Fibroblast of skin of right biceps (primary cell): ENCODE measurements around the gene FAM107B.

Source experiments
- DNase-seq: peaks from one replicate; pipeline ENCODE4 v3.0.0-alpha.2; 2013

Gene FAM107B

DNA sequence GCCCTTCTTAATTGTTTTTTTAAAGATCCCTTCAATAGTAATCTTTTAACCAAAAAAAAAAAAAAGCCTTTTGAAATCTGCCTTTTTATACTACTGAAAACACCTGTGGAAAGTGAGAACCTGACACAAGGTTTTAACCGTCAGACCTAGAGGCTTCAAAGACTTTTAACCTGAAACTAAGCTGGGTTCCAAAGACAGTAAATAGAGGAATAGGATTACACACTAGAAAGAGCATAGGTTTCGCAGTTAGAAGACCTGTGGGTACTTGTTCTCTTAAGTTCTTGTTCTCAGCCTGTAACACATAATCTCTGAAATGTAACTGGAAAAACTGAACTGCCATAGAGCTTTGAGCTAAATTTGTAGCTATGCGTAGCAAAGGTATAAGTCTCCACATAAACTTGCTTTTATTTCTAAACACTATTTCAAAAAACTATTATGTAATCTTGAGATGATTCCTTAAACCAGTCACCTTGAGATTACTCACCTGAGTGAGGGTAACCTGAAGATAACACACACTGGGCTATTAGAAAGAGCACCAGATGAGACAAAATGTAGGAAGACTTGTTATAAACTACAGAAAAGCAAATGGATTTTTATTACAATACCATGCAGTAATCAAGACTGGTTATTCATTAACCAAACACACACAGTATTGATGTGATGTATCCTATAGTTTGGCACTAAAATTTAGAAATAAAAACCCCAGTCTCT is 247.4 kb downstream of the FAM107B start:
- no peak for DNase-seq

DNA sequence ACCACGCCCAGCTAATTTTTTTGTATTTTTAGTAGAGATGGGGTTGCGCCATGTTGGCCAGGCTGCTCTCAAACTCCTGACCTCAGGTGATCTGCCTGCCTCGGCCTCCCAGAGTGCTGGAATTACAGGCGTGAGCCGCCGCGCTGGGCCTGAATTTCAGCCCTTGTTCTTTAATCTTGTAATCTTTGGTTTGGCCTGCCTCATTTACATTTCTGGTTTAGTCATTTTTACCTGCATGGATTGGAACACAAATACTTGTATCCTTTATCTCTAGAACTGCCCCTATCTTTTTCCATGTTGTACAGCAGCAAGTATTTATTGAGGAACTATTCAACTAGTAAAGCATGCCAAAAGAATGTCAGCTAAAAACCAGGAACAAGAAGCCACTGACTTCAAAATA is 248.4 kb downstream of the FAM107B start:
- DNase-seq, result no peak

GRCh38 chr10:14524691-14525324 is 249.9 kb downstream of the FAM107B start:
- no peak for DNase-seq

DNA sequence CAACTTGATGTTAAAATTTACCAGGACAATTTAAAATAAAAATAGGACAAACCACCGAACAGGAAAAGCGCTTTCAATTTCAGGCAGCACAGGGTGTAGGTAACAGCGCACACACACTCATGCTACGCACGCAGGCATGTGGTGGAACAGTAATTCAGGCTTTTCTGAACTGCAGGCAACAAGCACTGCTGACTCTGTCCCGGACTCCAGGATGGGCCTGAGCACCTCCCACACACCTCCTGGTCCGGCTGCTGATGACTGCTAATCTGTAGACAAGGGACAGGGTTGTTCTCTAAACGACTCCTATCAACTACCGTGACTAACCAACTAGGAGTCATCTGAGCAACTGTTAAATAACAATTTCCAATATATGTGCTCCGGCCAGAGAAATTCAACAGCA is 251.4 kb downstream of the FAM107B start:
- no peak for DNase-seq

GRCh38 chr10:14519785-14520184 is 254.9 kb downstream of the FAM107B start:
- DNase-seq, result no peak

DNA sequence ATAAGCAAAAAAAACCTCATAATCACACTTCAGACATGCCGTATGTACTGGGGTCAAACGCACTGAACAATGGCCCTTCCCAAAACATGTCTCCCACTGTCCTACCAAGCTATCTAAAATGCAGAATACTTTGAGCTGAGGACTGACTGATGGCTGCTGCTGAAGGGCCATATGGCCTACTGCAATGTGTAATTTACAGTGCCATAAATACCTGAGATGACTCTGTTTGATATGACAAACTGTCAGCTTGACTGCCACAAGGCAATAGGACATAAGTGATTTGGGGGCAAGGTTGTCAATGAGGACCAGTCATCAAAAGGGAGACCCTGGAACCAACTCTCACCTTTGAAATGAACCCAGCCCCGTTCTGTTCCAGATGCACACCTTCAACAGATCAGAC is 256.5 kb downstream of the FAM107B start:
- no peak for DNase-seq

DNA sequence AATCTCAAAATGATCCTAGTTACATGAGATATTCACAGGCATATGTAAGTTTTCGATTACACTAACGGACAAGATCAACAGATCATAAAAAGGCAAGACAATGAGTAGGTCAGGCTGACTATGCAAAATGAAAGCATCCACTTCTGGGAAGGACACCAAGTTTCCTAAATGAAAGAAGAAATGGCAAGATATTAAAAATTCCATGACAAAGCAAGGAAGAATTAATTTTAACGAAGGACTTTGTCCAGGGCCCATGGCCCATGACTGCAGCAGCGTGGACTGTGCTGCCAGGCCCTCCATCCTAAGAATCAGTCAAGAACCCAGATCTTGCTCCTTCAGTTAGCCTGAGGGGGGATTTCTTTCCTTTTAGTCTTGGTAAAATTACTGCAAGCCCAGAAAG is 261.6 kb downstream of the FAM107B start:
- no peak for DNase-seq

- no peak for DNase-seq
Measured at GRCh38 chr10:14510346-14510745, 264.4 kb downstream of the FAM107B start.

DNA sequence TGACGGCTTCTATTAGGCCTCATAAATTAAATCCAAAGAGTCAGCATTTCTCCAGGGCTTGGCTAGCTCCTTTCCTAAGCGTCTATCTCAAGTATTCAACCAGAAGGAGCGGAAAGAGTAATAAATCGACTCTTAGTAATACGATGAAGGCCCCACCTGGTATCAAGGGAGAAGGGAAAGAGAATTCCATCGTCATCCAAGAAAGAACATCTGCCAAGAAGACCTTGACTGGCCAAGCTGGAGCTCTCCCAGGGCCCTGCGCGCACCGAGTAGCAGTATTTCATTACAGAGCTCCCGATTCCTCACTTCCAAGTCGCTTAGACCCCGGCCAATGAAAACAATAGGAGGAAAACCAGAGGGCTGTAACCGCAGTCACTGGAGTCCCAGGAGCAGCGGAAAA is 266.0 kb downstream of the FAM107B start:
- DNase-seq, result peak; percentile 63

DNA sequence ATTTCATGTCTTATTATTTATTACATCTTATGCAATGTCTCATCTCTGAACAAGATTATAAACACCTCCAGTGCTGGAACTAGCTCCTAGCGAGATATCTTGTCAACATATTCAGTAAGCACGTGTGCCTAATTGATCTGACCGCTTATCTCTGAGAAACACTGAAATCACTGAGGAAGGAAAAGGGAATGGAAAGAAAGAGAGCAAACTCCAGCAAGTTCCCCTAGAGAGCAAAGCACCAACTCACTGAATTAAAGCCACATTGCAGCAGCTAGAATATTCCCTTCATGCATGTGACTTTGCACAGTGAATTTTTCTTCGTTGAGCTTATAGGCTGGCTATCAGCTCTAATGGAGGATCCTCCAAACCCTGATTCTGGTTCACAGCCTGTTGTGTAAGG is 266.9 kb downstream of the FAM107B start:
- no peak for DNase-seq

DNA sequence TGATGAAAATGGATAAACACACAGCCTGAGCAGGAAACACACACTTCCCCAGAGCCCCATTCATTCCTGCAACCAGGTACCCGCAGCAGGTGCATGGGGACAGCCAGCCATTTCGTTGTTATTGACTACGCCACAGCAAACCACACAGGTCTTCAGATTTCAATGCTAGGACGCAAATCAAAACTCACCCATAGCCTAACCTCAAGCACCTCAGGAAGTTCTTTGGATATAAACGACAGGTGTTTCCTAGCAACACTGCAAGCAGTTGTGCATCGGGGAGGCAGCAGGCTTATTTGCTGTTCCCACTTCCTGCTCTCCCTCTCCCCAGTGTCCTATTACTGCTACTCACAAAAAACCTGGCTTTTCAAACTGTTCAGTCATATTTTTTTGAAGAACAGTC is 267.5 kb downstream of the FAM107B start:
- no peak for DNase-seq

- peak; percentile 48 for DNase-seq
Measured at GRCh38 chr10:14502431-14502830, 272.3 kb downstream of the FAM107B start.

GRCh38 chr10:14500172-14500765 is 274.4 kb downstream of the FAM107B start:
- no peak for DNase-seq

GRCh38 chr10:14499601-14499904 is 275.1 kb downstream of the FAM107B start:
- DNase-seq, result no peak

DNA sequence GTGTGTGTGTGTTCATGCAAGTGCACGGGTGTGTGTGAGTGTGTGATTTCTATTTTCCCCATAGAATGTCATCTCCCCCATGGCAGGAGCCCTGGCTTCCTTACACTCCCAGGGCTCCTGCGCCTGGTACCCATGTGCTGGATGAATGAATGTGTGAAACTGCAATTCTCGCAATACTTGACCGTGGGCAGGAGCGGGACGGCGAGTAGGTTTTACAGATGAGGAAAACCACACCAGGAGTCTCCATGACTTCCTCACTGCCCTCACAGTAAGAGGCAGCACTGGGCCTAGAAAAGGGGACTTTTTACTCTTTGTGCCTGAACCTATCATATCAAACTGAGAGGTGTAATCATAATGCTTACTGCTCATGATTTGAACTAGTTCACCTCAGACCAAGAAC is 276.4 kb downstream of the FAM107B start:
- no peak for DNase-seq

DNA sequence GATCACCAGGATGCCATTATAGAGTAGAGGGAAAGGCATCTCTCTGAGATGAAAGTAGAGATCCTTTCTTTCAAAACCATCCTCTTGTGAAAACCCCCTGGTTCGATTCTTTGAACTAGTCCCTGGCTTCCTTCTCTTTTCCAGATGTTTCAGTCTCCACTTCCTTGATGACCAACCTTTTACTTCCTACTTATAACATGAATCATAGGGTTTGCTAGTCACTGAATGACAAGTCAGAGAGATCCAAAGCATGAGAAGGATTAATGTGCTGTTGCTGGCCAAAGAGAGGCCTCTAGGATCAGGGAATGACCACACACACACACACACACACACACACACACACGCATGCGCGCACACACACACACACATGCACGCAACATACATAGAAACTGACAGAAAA is 282.9 kb downstream of the FAM107B start:
- DNase-seq, result no peak

GRCh38 chr10:14489522-14490177 is 285.0 kb downstream of the FAM107B start:
- no peak for DNase-seq

DNA sequence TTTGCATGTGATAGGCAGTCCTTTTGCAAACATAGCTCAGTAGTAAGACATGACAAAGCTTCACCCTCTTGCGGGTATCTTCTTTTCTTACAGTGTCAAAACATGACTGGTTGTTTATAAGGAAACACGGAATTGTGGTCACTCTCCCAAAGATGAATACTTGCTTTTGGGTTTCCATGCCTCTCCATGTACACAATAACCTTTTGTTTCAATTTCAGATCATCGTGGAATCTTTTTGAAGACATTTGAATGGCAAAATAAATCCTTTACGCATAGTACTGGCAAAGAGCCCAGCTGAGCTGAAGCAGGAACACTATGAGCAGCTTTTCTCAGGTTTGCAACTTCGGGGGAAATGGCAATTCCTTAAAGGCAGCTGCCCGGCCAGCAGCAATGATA is 287.2 kb downstream of the FAM107B start:
- no peak for DNase-seq

DNA sequence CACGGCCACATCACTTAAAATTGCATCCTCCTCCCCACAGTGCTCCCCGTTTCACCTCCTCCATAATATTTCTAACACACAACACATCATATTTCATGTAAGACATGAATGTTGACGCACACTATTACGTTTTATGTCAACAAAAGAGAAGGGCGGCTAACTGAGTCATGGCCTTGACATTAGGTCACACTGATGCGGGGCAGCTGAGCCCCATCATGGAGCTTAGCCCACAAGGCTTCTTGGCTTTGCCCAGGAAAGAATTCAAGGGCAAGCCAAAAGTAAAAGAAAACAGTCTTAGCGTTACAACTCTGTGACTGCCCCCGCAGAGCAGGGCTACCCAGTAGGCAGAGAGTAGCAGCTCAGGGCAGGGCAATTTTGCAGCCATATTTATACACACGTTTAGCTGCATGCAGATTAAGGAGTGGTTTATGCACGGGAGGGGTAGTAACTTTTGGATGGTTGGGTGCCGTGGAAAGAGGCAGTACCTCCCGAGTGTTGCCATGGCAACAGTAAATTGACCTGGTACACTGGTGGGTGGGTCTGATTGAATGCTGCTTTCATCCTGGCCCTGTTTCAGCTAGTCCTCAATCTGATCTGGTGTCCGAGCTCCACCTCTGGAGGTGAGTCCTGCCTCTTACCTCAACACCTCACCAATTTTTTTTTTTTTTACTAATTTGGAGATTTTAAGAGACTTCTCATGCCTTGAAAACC is 287.8 kb downstream of the FAM107B start:
- DNase-seq, result peak; percentile 21

DNA sequence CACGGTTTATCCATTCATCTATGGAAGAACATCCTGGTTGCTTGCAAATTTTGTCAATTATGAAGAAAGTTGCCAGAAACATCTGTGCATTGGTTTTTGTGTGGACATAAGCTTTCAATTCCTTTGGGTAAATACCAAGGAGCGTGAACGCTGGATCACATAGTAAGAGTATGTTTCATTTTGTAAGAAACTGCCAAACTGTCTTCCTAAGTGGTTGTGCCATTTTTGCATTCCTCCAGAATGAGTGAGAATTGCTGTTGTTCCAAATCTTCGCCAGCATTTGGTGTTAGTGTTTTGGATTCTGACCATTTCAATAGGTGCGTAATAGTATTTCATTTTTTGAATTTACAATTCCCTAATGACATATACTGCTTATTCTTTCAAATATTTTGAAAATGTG is 288.7 kb downstream of the FAM107B start:
- no peak for DNase-seq

DNA sequence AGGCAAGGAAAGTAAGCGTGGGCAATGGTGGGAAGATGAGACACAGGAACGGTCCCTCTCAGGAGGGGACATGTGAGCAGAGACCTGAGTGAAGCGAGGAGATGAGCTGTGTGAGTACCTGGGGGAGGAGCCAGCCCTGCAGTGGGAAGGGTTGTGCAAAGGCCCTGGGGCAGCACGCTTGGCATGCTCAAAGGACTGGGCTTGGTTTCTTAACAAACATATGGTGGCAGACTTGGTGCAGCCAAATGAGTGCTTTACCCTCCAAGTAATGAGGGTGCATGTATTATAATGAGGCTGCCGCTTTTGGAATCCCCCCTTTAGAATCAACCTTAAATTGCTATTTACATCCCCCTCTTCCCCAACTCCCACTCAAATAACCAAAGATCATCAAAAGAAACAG is 291.3 kb downstream of the FAM107B start:
- no peak for DNase-seq

GRCh38 chr10:14481752-14482151 is 292.9 kb downstream of the FAM107B start:
- DNase-seq, result no peak

DNA sequence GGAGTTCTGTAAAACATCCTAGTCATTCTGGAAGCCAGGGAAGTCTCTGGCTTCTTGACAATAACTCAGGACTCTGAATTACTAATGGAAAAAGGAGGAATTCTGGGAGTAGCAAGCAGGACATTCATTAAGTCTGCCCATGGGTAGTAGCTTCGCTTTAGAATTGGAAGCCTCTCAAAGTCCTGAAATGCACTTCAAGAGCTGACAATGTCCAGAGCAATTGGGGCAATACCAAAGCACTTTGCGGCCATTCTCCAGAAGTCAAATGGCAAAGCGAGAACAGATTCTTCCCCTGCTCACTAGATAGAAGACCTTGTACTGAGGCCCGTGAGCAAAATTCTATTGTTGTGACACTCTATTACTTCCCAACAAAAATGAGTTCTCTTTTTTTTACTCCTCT is 293.7 kb downstream of the FAM107B start:
- DNase-seq, result no peak

DNA sequence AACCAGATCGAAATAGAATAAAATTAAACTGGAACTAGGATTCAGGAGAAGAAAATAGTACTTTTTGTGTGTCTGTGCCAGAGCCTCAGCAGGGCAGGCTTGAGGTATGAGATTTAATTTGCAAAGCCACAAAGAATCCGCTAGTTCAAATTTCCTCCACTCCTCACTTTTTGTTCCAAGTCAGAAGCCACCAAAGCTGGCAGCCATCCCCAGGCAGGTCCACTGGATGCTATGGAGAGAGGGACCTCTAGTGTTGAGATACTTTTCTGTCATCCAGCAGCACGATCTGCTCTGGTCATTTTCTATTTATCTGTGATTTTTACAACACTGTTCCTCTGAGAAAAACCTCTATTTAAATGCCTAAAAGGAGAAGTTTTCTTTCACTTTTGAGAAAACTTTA is 296.1 kb downstream of the FAM107B start:
- DNase-seq, result peak; percentile 85
